ENCODE data around the gene CASP10. TPM values are rescaled to one million over a fixed set of nuclear protein-coding genes. Genes with fewer than 3 reads are reported as not detected.

The CASP10 gene
- total and polyA plus RNA-seq, 2 experiments from 2014 or later, result 1.6 to 11.0 TPM

DNA sequence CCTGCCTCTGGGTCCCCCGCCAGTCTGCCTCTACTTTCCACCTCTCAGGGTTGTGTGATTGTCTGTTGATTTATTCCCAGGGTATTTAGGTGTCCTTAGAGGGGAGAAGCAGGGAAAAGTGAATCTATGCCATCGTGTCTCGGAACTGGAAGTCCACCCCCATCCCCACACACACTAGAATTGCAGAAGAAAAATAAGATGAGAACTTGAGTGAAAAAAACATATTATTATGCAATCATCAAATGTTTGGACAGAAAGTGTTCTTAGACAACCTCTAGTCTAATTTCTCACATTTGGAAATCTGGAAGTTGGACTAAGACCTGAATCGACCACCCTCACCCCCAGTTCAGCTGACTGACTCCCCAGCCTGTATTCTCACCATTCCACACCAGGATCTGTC lies 63.3 kb downstream of the CASP10 start:
- no peak overlapping the region for H2AFZ ChIP-seq
- WGBS (ENCODE audit: low lambda C conversion rate, missing lambda C conversion rate), result 88% methylated on average over 4 of the region's 4 CpGs
- H3K9me3 ChIP-seq (ENCODE audit: low read depth), result no peaks in the 10 kb centered on the region
- no peaks in the 10 kb centered on the region for H3K79me2 ChIP-seq
- no peaks in the 10 kb centered on the region for H3K9me2 ChIP-seq (replicated peaks; ENCODE audit: insufficient read depth)
- no peaks in the 10 kb centered on the region for H3K36me3 ChIP-seq (replicated peaks; ENCODE audit: insufficient read depth, low read depth)
- H3K27me3 ChIP-seq, result no peaks in the 10 kb centered on the region
- no peak for DNase-seq (ENCODE audit: low spot score)
- TF ChIP-seq, protein P1, sequence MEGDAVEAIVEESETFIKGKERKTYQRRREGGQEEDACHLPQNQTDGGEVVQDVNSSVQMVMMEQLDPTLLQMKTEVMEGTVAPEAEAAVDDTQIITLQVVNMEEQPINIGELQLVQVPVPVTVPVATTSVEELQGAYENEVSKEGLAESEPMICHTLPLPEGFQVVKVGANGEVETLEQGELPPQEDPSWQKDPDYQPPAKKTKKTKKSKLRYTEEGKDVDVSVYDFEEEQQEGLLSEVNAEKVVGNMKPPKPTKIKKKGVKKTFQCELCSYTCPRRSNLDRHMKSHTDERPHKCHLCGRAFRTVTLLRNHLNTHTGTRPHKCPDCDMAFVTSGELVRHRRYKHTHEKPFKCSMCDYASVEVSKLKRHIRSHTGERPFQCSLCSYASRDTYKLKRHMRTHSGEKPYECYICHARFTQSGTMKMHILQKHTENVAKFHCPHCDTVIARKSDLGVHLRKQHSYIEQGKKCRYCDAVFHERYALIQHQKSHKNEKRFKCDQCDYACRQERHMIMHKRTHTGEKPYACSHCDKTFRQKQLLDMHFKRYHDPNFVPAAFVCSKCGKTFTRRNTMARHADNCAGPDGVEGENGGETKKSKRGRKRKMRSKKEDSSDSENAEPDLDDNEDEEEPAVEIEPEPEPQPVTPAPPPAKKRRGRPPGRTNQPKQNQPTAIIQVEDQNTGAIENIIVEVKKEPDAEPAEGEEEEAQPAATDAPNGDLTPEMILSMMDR (IDR thresholded peaks at IDR 0.05; ENCODE audit: poor library complexity), result no peak
- no peak for TF ChIP-seq EZH2phosphoT487 (IDR thresholded peaks at IDR 0.05; ENCODE audit: low read depth, severe bottlenecking, unreplicated experiment)
- TF ChIP-seq EZH2 (IDR thresholded peaks at IDR 0.05; ENCODE audit: borderline replicate concordance), result no peak
- H3K4me1 ChIP-seq (ENCODE audit: insufficient read depth), result no peaks in the 10 kb centered on the region
- H3K4me3 ChIP-seq, result no peak overlapping the region
- H3K4me2 ChIP-seq, result no peak overlapping the region
- H3K27ac ChIP-seq, result no peak overlapping the region
- no peaks in the 10 kb centered on the region for H4K20me1 ChIP-seq (ENCODE audit: insufficient read depth, poor library complexity, severe bottlenecking)

GRCh38 chr2:201248288-201248844 lies 65.4 kb downstream of the CASP10 start:
- H3K9me2 ChIP-seq (replicated peaks; ENCODE audit: insufficient read depth), result no peaks in the 10 kb centered on the region
- no peak overlapping the region for H3K27ac ChIP-seq
- no peak overlapping the region for H2AFZ ChIP-seq
- H3K4me2 ChIP-seq, result no peak overlapping the region
- 95% methylated on average over 6 of the region's 6 CpGs for WGBS (ENCODE audit: low lambda C conversion rate, missing lambda C conversion rate)
- H3K4me1 ChIP-seq (ENCODE audit: insufficient read depth), result no peaks in the 10 kb centered on the region
- H4K20me1 ChIP-seq (ENCODE audit: insufficient read depth, poor library complexity, severe bottlenecking), result no peaks in the 10 kb centered on the region
- no peaks in the 10 kb centered on the region for H3K79me2 ChIP-seq
- DNase-seq (ENCODE audit: low spot score), result no peak
- H3K36me3 ChIP-seq (replicated peaks; ENCODE audit: insufficient read depth, low read depth), result no peaks in the 10 kb centered on the region
- TF ChIP-seq EZH2phosphoT487 (IDR thresholded peaks at IDR 0.05; ENCODE audit: low read depth, severe bottlenecking, unreplicated experiment) (no peak), EZH2 (IDR thresholded peaks at IDR 0.05; ENCODE audit: borderline replicate concordance) (no peak)
- TF ChIP-seq, protein P1 (IDR thresholded peaks at IDR 0.05; ENCODE audit: poor library complexity), result no peak
- no peak overlapping the region for H3K4me3 ChIP-seq
- H3K27me3 ChIP-seq, result no peaks in the 10 kb centered on the region
- no peaks in the 10 kb centered on the region for H3K9me3 ChIP-seq (ENCODE audit: low read depth)

DNA sequence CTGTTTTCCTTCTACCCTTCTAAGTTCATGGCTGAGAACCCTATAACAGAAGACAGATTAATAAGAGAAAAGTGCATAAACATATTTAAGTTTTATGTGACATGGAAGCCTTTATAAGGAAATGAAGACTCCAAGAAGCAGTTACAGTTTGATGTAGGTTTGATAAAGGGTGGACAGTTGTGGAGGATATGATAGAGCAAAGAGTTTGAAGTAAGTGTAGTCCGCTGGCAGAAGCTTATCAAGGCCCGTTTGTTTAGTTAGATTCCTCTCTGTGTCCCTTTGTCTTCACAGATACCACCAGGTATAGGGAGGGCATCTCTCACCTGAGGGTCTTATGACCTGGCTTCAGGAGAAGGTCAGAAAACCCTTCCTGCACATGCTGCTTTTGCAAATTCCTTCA lies 66.9 kb downstream of the CASP10 start:
- Histone ChIP-seq H3K27ac (no peak overlapping the region), H3K4me3 (no peak overlapping the region), H4K20me1 (ENCODE audit: insufficient read depth, poor library complexity, severe bottlenecking) (no peaks in the 10 kb centered on the region), H3K9me2 (replicated peaks; ENCODE audit: insufficient read depth) (no peaks in the 10 kb centered on the region), H3K27me3 (no peaks in the 10 kb centered on the region), H3K4me2 (no peak overlapping the region), H3K36me3 (replicated peaks; ENCODE audit: insufficient read depth, low read depth) (no peaks in the 10 kb centered on the region), H3K79me2 (no peaks in the 10 kb centered on the region), H3K4me1 (ENCODE audit: insufficient read depth) (no peaks in the 10 kb centered on the region), H3K9me3 (ENCODE audit: low read depth) (no peaks in the 10 kb centered on the region), H2AFZ (no peak overlapping the region)
- no peak for DNase-seq (ENCODE audit: low spot score)
- TF ChIP-seq EZH2 (IDR thresholded peaks at IDR 0.05; ENCODE audit: borderline replicate concordance) (no peak), EZH2phosphoT487 (IDR thresholded peaks at IDR 0.05; ENCODE audit: low read depth, severe bottlenecking, unreplicated experiment) (no peak)
- TF ChIP-seq, protein P1 (IDR thresholded peaks at IDR 0.05; ENCODE audit: poor library complexity), result no peak
- WGBS (ENCODE audit: low lambda C conversion rate, missing lambda C conversion rate), result 82% methylated on average over 2 of the region's 2 CpGs
